K562 (cell line): ENCODE data around the gene ZBTB16. TPM values are rescaled to one million over a fixed set of nuclear protein-coding genes. Genes with fewer than 3 reads are reported as not detected.

Experiments
- ATAC-seq: fragments of 200-7000 bp; cut with Tn5 transposase; 3 replicates; pipeline ENCODE4 v1.9.1; 2020; ENCODE audit warnings: moderate library complexity
- BruUV-seq: library from RNA; stranded (reverse); fragments of 400-500 nt; replicated peaks from 2 replicates; lab custom pipeline; 2021; lab: Mats Ljungman, UMichigan
- CTCF ChIA-PET: fragments of 300-600 bp; formaldehyde crosslinking; extraction: SDS; loops from one replicate; lab custom pipeline; 2021; ENCODE audit warnings: low intra/inter-chr PET ratio; lab: Yijun Ruan, JAX
- POLR2A ChIA-PET: fragments of 300-600, 350-650 bp; sonication (Branson Sonifier 250); formaldehyde crosslinking; extraction: SDS; loops from one replicate; lab custom pipeline; 2021; ENCODE audit warnings: antibody characterized with exemption, inconsistent platforms; lab: Yijun Ruan, JAX
- DNase-seq, 4 experiments: peaks; one replicate each; pipeline versions ENCODE4 v3.0.0 to v3.0.0-alpha.2; 2011 to 2018; ENCODE audit warnings: low spot score in 3 of 4, mixed read lengths in 3 of 4; ENCODE audit errors: extremely low read depth in 1 of 4
- FAIRE-seq: peaks from 2 replicates; lab custom pipeline; 2011; peaks lifted over from hg19 to GRCh38; lab: Jason Lieb, UNC
- H2AFZ ChIP-seq: 2 replicates; pipeline ENCODE4 v1.6.0; 2011; ENCODE audit warnings: low read depth, low read length, control low read depth, inconsistent platforms
- H3K27ac ChIP-seq: fragments of 200-600 bp; 3 replicates; pipeline ENCODE4 v1.8.0; 2011; ENCODE audit warnings: low read depth, mild to moderate bottlenecking, control low read depth, inconsistent platforms, low read length, moderate library complexity, mixed read lengths; ENCODE audit errors: extremely low read depth
- H3K27me3 ChIP-seq, 2 experiments: fragments of 300-600 bp in 1 of 2; 2 replicates in 1 of 2; 3 replicates in 1 of 2; pipeline versions ENCODE4 v1.6.0 to v1.8.0; 2011; ENCODE audit warnings: inconsistent platforms in 2 of 2, low read length in 2 of 2, mild to moderate bottlenecking in 1 of 2, mixed read lengths in 1 of 2, moderate library complexity in 1 of 2; ENCODE audit not compliant: control insufficient read depth in 2 of 2, insufficient read depth in 2 of 2
- H3K36me3 ChIP-seq: fragments of 300-600 bp; 3 replicates; pipeline ENCODE4 v1.8.0; 2011; ENCODE audit warnings: mild to moderate bottlenecking, low read length, inconsistent platforms; ENCODE audit not compliant: control insufficient read depth, insufficient read depth
- H3K4me1 ChIP-seq, 2 experiments: fragments of 200-600 bp in 1 of 2; replicated peaks in 1 of 2; 2 replicates in 1 of 2; 3 replicates in 1 of 2; pipeline versions ENCODE4 v1.5.1 to v1.8.0; 2011; ENCODE audit warnings: inconsistent platforms in 2 of 2, low read length in 2 of 2, mild to moderate bottlenecking in 1 of 2, mixed read lengths in 1 of 2, moderate library complexity in 1 of 2; ENCODE audit not compliant: control insufficient read depth in 2 of 2, insufficient read depth in 2 of 2
- H3K4me2 ChIP-seq: 2 replicates; pipeline ENCODE4 v1.6.1; 2011; ENCODE audit warnings: low read length, control low read depth, inconsistent platforms, mixed read lengths; ENCODE audit not compliant: insufficient read depth
- H3K4me3 ChIP-seq: fragments of 200-600 bp; sonication (generic), shearing (Covaris generic); 2 replicates; pipeline ENCODE4 v1.5.1; 2016; ENCODE audit warnings: control low read depth, inconsistent platforms
- H3K79me2 ChIP-seq: fragments of 200-600 bp; 3 replicates; pipeline ENCODE4 v1.8.0; 2011; ENCODE audit warnings: low read length, inconsistent platforms; ENCODE audit not compliant: control insufficient read depth, insufficient read depth
- H3K9ac ChIP-seq, 2 experiments: 2 replicates each; pipeline versions ENCODE4 v1.6.0 to v1.6.1; 2011; ENCODE audit warnings: low read depth in 2 of 2, low read length in 2 of 2, control low read depth in 1 of 2, inconsistent platforms in 1 of 2, mild to moderate bottlenecking in 1 of 2, mixed read lengths in 1 of 2; ENCODE audit not compliant: insufficient read depth in 1 of 2
- H3K9me1 ChIP-seq: one replicate; pipeline ENCODE4 v1.6.0; 2011; ENCODE audit warnings: inconsistent platforms, mild to moderate bottlenecking, low read length, moderate library complexity; ENCODE audit not compliant: control insufficient read depth, insufficient read depth
- H3K9me3 ChIP-seq: replicated peaks from 2 replicates; pipeline ENCODE4 v1.5.1; 2011; ENCODE audit warnings: low read depth, low read length, inconsistent platforms; ENCODE audit not compliant: control insufficient read depth, insufficient read depth
- H4K20me1 ChIP-seq: replicated peaks from 2 replicates; pipeline ENCODE4 v1.6.1; 2011; ENCODE audit warnings: low read length, inconsistent platforms, mixed read lengths; ENCODE audit not compliant: control insufficient read depth, insufficient read depth
- ETV1 ChIP-seq: fragments of 450-650 bp; conservative IDR thresholded peaks from 2 replicates; pipeline ENCODE4 v1.6.1; 2016; ENCODE audit warnings: missing genetic modification characterization, control low read depth, low read depth, missing compliant biosample characterization
- HNRNPUL1 ChIP-seq: fragments of 200-400 bp; formaldehyde crosslinking; IDR thresholded peaks from 2 replicates; pipeline ENCODE4 v1.6.1; 2017; ENCODE audit warnings: low read length
- NUFIP1 ChIP-seq: fragments of 450-650 bp; IDR thresholded peaks from 2 replicates; pipeline ENCODE4 v1.6.1; 2018; ENCODE audit not compliant: partially characterized antibody
- SPI1 ChIP-seq: IDR thresholded peaks from 2 replicates; pipeline ENCODE4 v1.6.1; 2011; ENCODE audit warnings: low read depth, low read length, control low read depth, borderline replicate concordance
- ZNF143 ChIP-seq: sonication (generic); formaldehyde crosslinking; IDR thresholded peaks from 2 replicates; pipeline ENCODE4 v1.9.0; 2022; ENCODE audit warnings: mild to moderate bottlenecking, missing genetic modification reagents
- ZNF277 ChIP-seq: fragments of 250-450 bp; sonication (Bioruptor Pico); IDR thresholded peaks from 2 replicates; pipeline ENCODE4 v1.8.0; 2022; ENCODE audit warnings: inconsistent platforms, mild to moderate bottlenecking, moderate library complexity, borderline replicate concordance
- ZNF318 ChIP-seq, 2 experiments: fragments of 450-650 bp; IDR thresholded peaks; 2 replicates each; pipeline ENCODE4 v1.6.1; 2016; ENCODE audit warnings: mild to moderate bottlenecking in 2 of 2, borderline replicate concordance in 1 of 2, low read depth in 1 of 2, moderate library complexity in 1 of 2
- ZZZ3 ChIP-seq: fragments of 450-650 bp; IDR thresholded peaks from 2 replicates; pipeline ENCODE4 v1.6.1; 2016; ENCODE audit warnings: antibody characterized with exemption, mild to moderate bottlenecking, moderate library complexity
- WGBS: fragments of 100-300 bp; shearing (Covaris generic); methylation state at CpG from one replicate; pipeline ENCODE4 v1.1.6; 2016; ENCODE audit warnings: low coverage, mixed read lengths; ENCODE audit not compliant: insufficient coverage; ENCODE audit errors: missing lambda C conversion rate; 5-methylcytosine and 5-hydroxymethylcytosine counted together
- in situ Hi-C: fragments of 300-500 bp; cut with MboI; formaldehyde crosslinking; loops from 4 replicates; pipeline ENCODE4 v1.15.0; 2018; ENCODE audit warnings: inconsistent platforms, mixed read lengths
- intact Hi-C: fragments of 100-400 bp; cut with micrococcal nuclease; formaldehyde crosslinking; loops from 2 replicates; pipeline ENCODE4 v1.14.2; 2022
- polyA plus RNA-seq, 8 experiments: library from polyadenylated mRNA; depleted of rRNA in 4 of 8; stranded (reverse) in 5 of 8; unstranded in 3 of 8; fragments of >200 nt; fragmentation: Nextera tagmentation in 2 of 8; fragmentation: Illumina TruSeq in 1 of 8; extraction: Ambion mirVana in 2 of 8; extraction: Trizol in 1 of 8; gene quantifications; 2 replicates each; pipeline versions ENCODE4 v1.2.1 to v1.2.3, GENCODE V29; 2011 to 2014; ENCODE audit warnings: inconsistent platforms in 1 of 8, missing spikeins in 1 of 8
- total RNA-seq, 7 experiments: library from RNA; depleted of rRNA in 6 of 7; stranded (reverse); fragments of >200 nt in 6 of 7; fragmentation: Illumina TruSeq in 2 of 7; extraction: Trizol in 2 of 7; gene quantifications; 2 replicates each; pipeline versions ENCODE4 v1.2.1 to v1.2.3, GENCODE V29; 2011 to 2021; ENCODE audit warnings: low replicate concordance in 1 of 7

The ZBTB16 gene
- total and polyA plus RNA-seq, 9 of the 15 experiments (the other 6 are each of a cell fraction or from before 2014, with no cell fraction given) = 0.06 to 0.40 (median 0.24) TPM; not detected in 4

DNA sequence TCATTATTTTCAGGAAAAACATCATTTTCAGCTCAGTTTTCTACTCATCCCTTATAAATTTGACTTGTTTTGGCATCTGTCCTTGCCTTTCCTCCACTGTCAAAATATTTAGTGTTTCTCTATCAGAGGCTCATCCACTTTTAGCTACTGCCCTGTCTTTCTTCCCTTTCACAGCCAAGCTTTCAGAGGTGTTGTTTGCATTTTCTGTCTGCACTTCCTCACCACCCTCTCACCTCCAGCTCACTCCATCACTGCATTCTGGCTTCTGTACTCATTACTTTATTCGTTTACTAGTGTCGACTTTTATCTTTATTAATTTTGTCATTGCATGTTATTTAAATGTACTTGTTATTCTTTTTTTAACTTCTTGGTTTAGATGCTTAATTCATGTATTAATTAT lies 210.0 kb downstream of the ZBTB16 start:
- in situ Hi-C loops (loop anchor here (10.0 to 25.0 kb wide), 2 partner anchors 255 to 957 kb away; partner anchors contain the start of gene TTC12), intact Hi-C loops (loop anchor here (10.0 kb wide), 1 partner anchor 675 kb away; no protein-coding TSS in a partner anchor)
- Histone ChIP-seq H3K27me3 (peaks cover 10 to 21% of the 10 kb centered on the region in 2 experiments), H4K20me1 (no peaks in the 10 kb centered on the region), H3K4me3 (no peak overlapping the region), H3K9me1 (no peaks in the 10 kb centered on the region), H3K4me2 (no peak overlapping the region), H3K36me3 (no peaks in the 10 kb centered on the region), H3K79me2 (no peaks in the 10 kb centered on the region), H3K4me1 (peaks cover 0 to 6% of the 10 kb centered on the region in 2 experiments; a peak in 1 of 5 replicates), H2AFZ (no peak overlapping the region), H3K27ac (no peak overlapping the region), H3K9me3 (no peaks in the 10 kb centered on the region), H3K9ac (no peak overlapping the region)
- CTCF ChIA-PET = no interaction called here
- no peak for FAIRE-seq
- no peak for TF ChIP-seq ZNF143 (CRISPR knock-in tag)
- TF ChIP-seq NUFIP1 = no peak
- TF ChIP-seq HNRNPUL1 = no peak
- no peak for TF ChIP-seq ZNF318 (IDR thresholded peaks at IDR 0.05; ENCODE audit: borderline replicate concordance in 1 of 2, low read depth in 1 of 2)
- no peak for TF ChIP-seq SPI1
- no peak for TF ChIP-seq ETV1 (tag)
- no peak for TF ChIP-seq ZNF277 (CRISPR knock-in tag)
- no peak for TF ChIP-seq ZZZ3
- 3% methylated on average over 2 of the region's 2 CpGs for WGBS
- POLR2A ChIA-PET = interaction anchor here (1.9 kb wide), 1 partner anchor 11 kb away, joined by 5 read pairs; no protein-coding TSS in a partner anchor
- ATAC-seq = no peak
- no TSS peak for BruUV-seq
- DNase-seq = no peak
